Neural progenitor cell (in vitro differentiated cells): ENCODE measurements around the gene CLK3. TPM values are rescaled to one million over a fixed set of nuclear protein-coding genes. Genes with fewer than 3 reads are reported as not detected.

ENCODE experiments used
- DNase-seq: peaks from one replicate; pipeline ENCODE4 v3.0.0-alpha.2; 2016; ENCODE audit warnings: low spot score
- H2AFZ ChIP-seq: fragments of 200-600 bp; sonication (generic); replicated peaks from 2 replicates; pipeline ENCODE4 v1.6.1; 2016; ENCODE audit warnings: antibody characterized with exemption
- H3F3A ChIP-seq: fragments of 200-600 bp; sonication (generic); 2 replicates; pipeline ENCODE4 v1.6.1; 2016; ENCODE audit warnings: antibody characterized with exemption, low read depth
- H3K27ac ChIP-seq: fragments of 200-600 bp; sonication (generic); 2 replicates; pipeline ENCODE4 v1.5.1; 2016; ENCODE audit warnings: mild to moderate bottlenecking
- H3K27me3 ChIP-seq: fragments of 200-600 bp; sonication (generic); 2 replicates; pipeline ENCODE4 v1.6.1; 2016; ENCODE audit warnings: mild to moderate bottlenecking, moderate library complexity
- H3K36me3 ChIP-seq: fragments of 200-600 bp; sonication (generic); 2 replicates; pipeline ENCODE4 v1.5.1; 2016
- H3K4me1 ChIP-seq: fragments of 200-600 bp; sonication (generic); 2 replicates; pipeline ENCODE4 v1.6.1; 2016; ENCODE audit warnings: mixed run types
- H3K4me2 ChIP-seq: fragments of 200-600 bp; sonication (generic); 2 replicates; pipeline ENCODE4 v1.6.1; 2016
- H3K4me3 ChIP-seq: fragments of 200-600 bp; sonication (generic); 2 replicates; pipeline ENCODE4 v1.5.1; 2016
- H3K79me2 ChIP-seq: fragments of 200-600 bp; sonication (generic); 2 replicates; pipeline ENCODE4 v1.6.1; 2016; ENCODE audit warnings: low read depth
- H3K9ac ChIP-seq: fragments of 200-600 bp; sonication (generic); 2 replicates; pipeline ENCODE4 v1.6.1; 2016
- H3K9me3 ChIP-seq: fragments of 200-600 bp; sonication (generic); 2 replicates; pipeline ENCODE4 v1.5.1; 2016; ENCODE audit warnings: low read depth
- H4K20me1 ChIP-seq: fragments of 200-600 bp; sonication (generic); 2 replicates; pipeline ENCODE4 v1.6.1; 2016; ENCODE audit warnings: low read depth
- H3K27ac Mint-ChIP-seq: 3 replicates; pipeline ENCODE4 v1.8.0; 2021; ENCODE audit warnings: mixed read lengths
- H3K27me3 Mint-ChIP-seq: 2 replicates; pipeline ENCODE4 v1.8.0; 2022; ENCODE audit warnings: low read depth, mild to moderate bottlenecking, inconsistent platforms, moderate library complexity, mixed read lengths; ENCODE audit not compliant: insufficient read depth
- H3K36me3 Mint-ChIP-seq: 3 replicates; pipeline ENCODE4 v1.8.0; 2021; ENCODE audit warnings: mixed read lengths
- H3K4me1 Mint-ChIP-seq: 3 replicates; pipeline ENCODE4 v1.8.0; 2021; ENCODE audit warnings: mixed read lengths
- H3K4me3 Mint-ChIP-seq: 3 replicates; pipeline ENCODE4 v1.8.0; 2021; ENCODE audit warnings: mild to moderate bottlenecking, moderate library complexity, mixed read lengths
- H3K9me3 Mint-ChIP-seq: 3 replicates; pipeline ENCODE4 v1.8.0; 2020; ENCODE audit warnings: mixed read lengths
- CTCF ChIP-seq: fragments of 200-600 bp; sonication (generic); IDR thresholded peaks from 2 replicates; pipeline ENCODE4 v1.5.1; 2017; ENCODE audit warnings: antibody characterized with exemption, mild to moderate bottlenecking
- EZH2 ChIP-seq: fragments of 200-600 bp; sonication (generic); IDR thresholded peaks from 2 replicates; pipeline ENCODE4 v1.6.1; 2017; ENCODE audit warnings: antibody characterized with exemption, mild to moderate bottlenecking, moderate library complexity
- EZH2phosphoT487 ChIP-seq: fragments of 200-600 bp; sonication (generic); IDR thresholded peaks from 2 replicates; pipeline ENCODE4 v1.6.1; 2017; ENCODE audit warnings: antibody characterized with exemption
- total RNA-seq: library from RNA; depleted of rRNA; stranded (reverse); fragments of >200 nt; gene quantifications from 2 replicates; pipeline ENCODE4 v1.2.3, GENCODE V29; 2015; ENCODE audit warnings: low replicate concordance

CLK3 gene
- total RNA-seq, 1 donor from 2014 or later = 66.1 TPM

GRCh38 chr15:74630284-74631086 lies 14.8 kb downstream of the CLK3 start:
- no peaks in the 10 kb centered on the region for H3K9me3 Mint-ChIP-seq
- no peaks in the 10 kb centered on the region for H3K4me1 ChIP-seq
- DNase-seq = no peak
- H3K4me3 Mint-ChIP-seq = peak overlapping the region; percentile 46
- H3K36me3 Mint-ChIP-seq = peaks cover 15% of the 10 kb centered on the region
- no peaks in the 10 kb centered on the region for H3K79me2 ChIP-seq
- peaks cover 8% of the 10 kb centered on the region for H3K27me3 Mint-ChIP-seq
- no peak overlapping the region for H3K4me2 ChIP-seq
- peaks cover 51% of the 10 kb centered on the region for H4K20me1 ChIP-seq
- H3K27ac Mint-ChIP-seq = no peak overlapping the region
- H3K27ac ChIP-seq = no peak overlapping the region
- no peak overlapping the region for H2AFZ ChIP-seq
- no peaks in the 10 kb centered on the region for H3K9me3 ChIP-seq
- TF ChIP-seq EZH2 = no peak
- no peak for TF ChIP-seq EZH2phosphoT487
- no peak for TF ChIP-seq CTCF
- no peaks in the 10 kb centered on the region for H3K4me1 Mint-ChIP-seq
- H3K4me3 ChIP-seq = no peak overlapping the region
- H3F3A ChIP-seq = peaks cover 2% of the 10 kb centered on the region
- H3K27me3 ChIP-seq = no peaks in the 10 kb centered on the region
- peaks cover 5% of the 10 kb centered on the region for H3K36me3 ChIP-seq
- H3K9ac ChIP-seq = no peak overlapping the region

- peaks cover 10% of the 10 kb centered on the region for H3K36me3 Mint-ChIP-seq
- H3K27me3 ChIP-seq = no peaks in the 10 kb centered on the region
- no peaks in the 10 kb centered on the region for H3K4me1 ChIP-seq
- no peak overlapping the region for H3K4me3 Mint-ChIP-seq
- TF ChIP-seq CTCF (no peak), EZH2 (no peak), EZH2phosphoT487 (no peak)
- no peak overlapping the region for H3K27ac Mint-ChIP-seq
- H3F3A ChIP-seq = peaks cover 2% of the 10 kb centered on the region
- H3K9me3 ChIP-seq = no peaks in the 10 kb centered on the region
- peaks cover 5% of the 10 kb centered on the region for H3K36me3 ChIP-seq
- H3K9ac ChIP-seq = no peak overlapping the region
- no peaks in the 10 kb centered on the region for H3K4me1 Mint-ChIP-seq
- no peaks in the 10 kb centered on the region for H3K9me3 Mint-ChIP-seq
- H3K4me3 ChIP-seq = no peak overlapping the region
- peaks cover 56% of the 10 kb centered on the region for H4K20me1 ChIP-seq
- DNase-seq = no peak
- H2AFZ ChIP-seq = no peak overlapping the region
- H3K79me2 ChIP-seq = no peaks in the 10 kb centered on the region
- no peak overlapping the region for H3K27ac ChIP-seq
- H3K27me3 Mint-ChIP-seq = peaks cover 6% of the 10 kb centered on the region
- no peak overlapping the region for H3K4me2 ChIP-seq
Observed at GRCh38 chr15:74631087-74631385, 15.4 kb downstream of the CLK3 start.

DNA sequence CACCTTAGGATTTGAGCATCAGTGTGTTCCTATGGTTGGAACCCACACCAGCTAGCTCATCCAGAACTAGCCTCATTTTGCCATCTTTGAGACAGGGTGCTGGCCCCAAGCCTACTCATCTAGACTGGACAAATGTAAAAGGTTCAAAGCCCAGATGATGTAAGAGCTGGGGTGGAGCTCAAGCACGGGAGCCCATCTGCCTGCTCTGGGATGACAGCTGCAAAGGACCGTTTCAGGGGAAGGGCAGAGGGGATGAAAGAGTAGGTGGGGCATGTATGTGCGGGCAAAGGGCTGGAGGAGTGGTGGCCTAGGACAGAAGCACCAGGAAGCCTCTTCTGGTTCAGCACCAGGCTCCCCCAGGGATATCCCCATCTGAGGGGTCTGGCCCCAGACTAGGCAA lies 15.8 kb downstream of the CLK3 start:
- peaks cover 10% of the 10 kb centered on the region for H3K36me3 Mint-ChIP-seq
- H2AFZ ChIP-seq = no peak overlapping the region
- H3K9me3 ChIP-seq = no peaks in the 10 kb centered on the region
- no peaks in the 10 kb centered on the region for H3K79me2 ChIP-seq
- H3K4me3 Mint-ChIP-seq = no peak overlapping the region
- H3K27me3 Mint-ChIP-seq = peaks cover 6% of the 10 kb centered on the region
- H3K27ac Mint-ChIP-seq = no peak overlapping the region
- H3K9me3 Mint-ChIP-seq = no peaks in the 10 kb centered on the region
- no peak overlapping the region for H3K4me3 ChIP-seq
- peaks cover 2% of the 10 kb centered on the region for H3F3A ChIP-seq
- H3K4me1 Mint-ChIP-seq = no peaks in the 10 kb centered on the region
- no peak for TF ChIP-seq EZH2phosphoT487
- no peak for TF ChIP-seq CTCF
- TF ChIP-seq EZH2 = no peak
- peaks cover 58% of the 10 kb centered on the region for H4K20me1 ChIP-seq
- H3K4me1 ChIP-seq = no peaks in the 10 kb centered on the region
- H3K27me3 ChIP-seq = no peaks in the 10 kb centered on the region
- DNase-seq = no peak
- peaks cover 5% of the 10 kb centered on the region for H3K36me3 ChIP-seq
- H3K27ac ChIP-seq = no peak overlapping the region
- H3K9ac ChIP-seq = no peak overlapping the region
- H3K4me2 ChIP-seq = no peak overlapping the region
